NOMO-1 (cell line): Measurements from ENCODE around the gene PTMA.
"Not testable (repeated sequence)": the region's sequence is repeated elsewhere in the genome, so short reads cannot be mapped to it uniquely, and the experiment has no call there.

ENCODE experiments used
- DNase-seq, 2 experiments: peaks; one replicate each; lab custom pipeline; 2025; ENCODE audit not compliant: unreplicated experiment in 2 of 2; lab: John Stamatoyannopoulos, UW

PTMA gene

GRCh38 chr2:231714639-231715498 lies 6.5 kb downstream of the PTMA start:
- peak; percentile 27 to 65 for DNase-seq

- DNase-seq = no peak
Measured at GRCh38 chr2:231715499-231715837, 7.1 kb downstream of the PTMA start.

- no peak for DNase-seq
Measured at GRCh38 chr2:231715988-231716616, 7.8 kb downstream of the PTMA start.

- DNase-seq = no peak
Measured at GRCh38 chr2:231716666-231717280, 8.4 kb downstream of the PTMA start.

GRCh38 chr2:231717281-231718171 lies 9.2 kb downstream of the PTMA start:
- DNase-seq = peak; percentile 86 to 94

- no peak for DNase-seq
Measured at GRCh38 chr2:231718799-231719198, 10.5 kb downstream of the PTMA start.

- no peak for DNase-seq
Measured at GRCh38 chr2:231720292-231720986, 12.1 kb downstream of the PTMA start.

- peak; percentile 60 to 73 for DNase-seq
Measured at GRCh38 chr2:231720987-231721966, 13.0 kb downstream of the PTMA start.

GRCh38 chr2:231722721-231723307 lies 14.5 kb downstream of the PTMA start:
- DNase-seq = no peak

- DNase-seq = no peak
Measured at GRCh38 chr2:231725476-231725875, 17.2 kb downstream of the PTMA start.

GRCh38 chr2:231726276-231726675 lies 18.0 kb downstream of the PTMA start:
- no peak for DNase-seq

GRCh38 chr2:231727621-231728020 lies 19.3 kb downstream of the PTMA start:
- DNase-seq = no peak

- DNase-seq = no peak
Measured at GRCh38 chr2:231732604-231733003, 24.3 kb downstream of the PTMA start.

GRCh38 chr2:231737761-231738160 lies 29.4 kb downstream of the PTMA start:
- DNase-seq = no peak

- no peak for DNase-seq
Measured at GRCh38 chr2:231743376-231744116, 35.2 kb downstream of the PTMA start.

- no peak for DNase-seq
Measured at GRCh38 chr2:231745303-231746038, 37.1 kb downstream of the PTMA start.

- DNase-seq = not testable (repeated sequence)
Measured at GRCh38 chr2:231748153-231748896, 40.0 kb downstream of the PTMA start.
